LNCaP clone FGC (cell line): ENCODE data around the gene PLLP.

ENCODE experiments used
- DNase-seq: peaks from one replicate; pipeline ENCODE4 v3.0.0-alpha.2; 2011; ENCODE audit warnings: low read depth
- H3K4me3 ChIP-seq: 2 replicates; pipeline ENCODE4 v1.5.1; 2011; ENCODE audit warnings: mild to moderate bottlenecking, low read depth, low read length, control low read depth
- CTCF ChIP-seq: IDR thresholded peaks from 2 replicates; pipeline ENCODE4 v1.5.1; 2012; ENCODE audit warnings: mild to moderate bottlenecking; ENCODE audit not compliant: control insufficient read depth, insufficient read depth; ENCODE audit errors: extremely low read depth

Gene PLLP

GRCh38 chr16:57289391-57290257 lies 5.2 kb upstream of the PLLP start:
- DNase-seq: no peak
- H3K4me3 ChIP-seq: no peak overlapping the region
- no peak for TF ChIP-seq CTCF

GRCh38 chr16:57285379-57285778 lies 907 bp upstream of the PLLP start:
- no peak for TF ChIP-seq CTCF
- H3K4me3 ChIP-seq: peak overlapping the region; percentile 56; the same call in 1 of the 2 replicates
- DNase-seq: no peak

- no peak for DNase-seq
- TF ChIP-seq CTCF: no peak
Observed at GRCh38 chr16:57284952-57285363, 486 bp upstream of the PLLP start.

GRCh38 chr16:57283959-57284208 lies 588 bp downstream of the PLLP start:
- no peak for DNase-seq
- no peak for TF ChIP-seq CTCF
- peak overlapping the region; percentile 56 for H3K4me3 ChIP-seq

More at GRCh38 chr16:57284952-57285363, 486 bp upstream of the PLLP start:
- peak overlapping the region; percentile 56 for H3K4me3 ChIP-seq

- no peak for TF ChIP-seq CTCF
- no peak overlapping the region for H3K4me3 ChIP-seq
- DNase-seq: no peak
Observed at GRCh38 chr16:57283214-57283958, 1.1 kb downstream of the PLLP start.

GRCh38 chr16:57282510-57283213 lies 1.8 kb downstream of the PLLP start:
- TF ChIP-seq CTCF: no peak
- no peak overlapping the region for H3K4me3 ChIP-seq
- no peak for DNase-seq
